Chondrocyte (in vitro differentiated cells): ENCODE measurements around the gene GPC6. TPM values are rescaled to one million over a fixed set of nuclear protein-coding genes. Genes with fewer than 3 reads are reported as not detected.

Source experiments
- DNase-seq: peaks from one replicate; pipeline ENCODE4 v3.0.0; 2021; ENCODE audit warnings: mixed read lengths, low spot score
- H3K27ac Mint-ChIP-seq: one replicate; pipeline ENCODE4 v1.8.0; 2021; ENCODE audit warnings: mild to moderate bottlenecking, moderate library complexity, mixed read lengths; ENCODE audit not compliant: unreplicated experiment
- H3K27me3 Mint-ChIP-seq: 2 replicates; pipeline ENCODE4 v1.8.0; 2021; ENCODE audit warnings: low read depth, mixed read lengths
- H3K36me3 Mint-ChIP-seq: 2 replicates; pipeline ENCODE4 v1.8.0; 2021; ENCODE audit warnings: low read depth, mixed read lengths
- H3K4me1 Mint-ChIP-seq: 2 replicates; pipeline ENCODE4 v1.8.0; 2021; ENCODE audit warnings: low read depth, mild to moderate bottlenecking, mixed read lengths
- H3K4me3 Mint-ChIP-seq: one replicate; pipeline ENCODE4 v1.8.0; 2021; ENCODE audit warnings: mild to moderate bottlenecking, moderate library complexity, mixed read lengths; ENCODE audit not compliant: unreplicated experiment
- H3K9me3 Mint-ChIP-seq: 2 replicates; pipeline ENCODE4 v1.8.0; 2021; ENCODE audit warnings: low read depth, mixed read lengths
- CTCF ChIP-seq: fragments of 200-600 bp; sonication (generic); IDR thresholded peaks from 2 replicates; pipeline ENCODE4 v1.5.0; 2021; ENCODE audit warnings: antibody characterized with exemption, mild to moderate bottlenecking, moderate library complexity
- total RNA-seq: library from RNA; stranded (reverse); gene quantifications from 3 replicates; pipeline ENCODE4 v1.2.1, GENCODE V29; 2021

Gene GPC6
- total RNA-seq, 1 donor from 2014 or later = 76.1 TPM

- DNase-seq = no peak
- Mint-ChIP-seq H3K27ac (peak overlapping the region; percentile 57), H3K4me1 (peaks cover 50% of the 10 kb centered on the region), H3K4me3 (no peak overlapping the region), H3K36me3 (peaks cover 11% of the 10 kb centered on the region), H3K27me3 (no peaks in the 10 kb centered on the region), H3K9me3 (peaks cover 22% of the 10 kb centered on the region)
- no peak for TF ChIP-seq CTCF
Measured at GRCh38 chr13:93740334-93740733, 513.7 kb downstream of the GPC6 start.

GRCh38 chr13:93744033-93744432 is 517.4 kb downstream of the GPC6 start:
- Mint-ChIP-seq H3K4me3 (no peak overlapping the region), H3K27me3 (no peaks in the 10 kb centered on the region), H3K27ac (no peak overlapping the region), H3K36me3 (peaks cover 12% of the 10 kb centered on the region), H3K9me3 (peaks cover 15% of the 10 kb centered on the region), H3K4me1 (peaks cover 17% of the 10 kb centered on the region)
- TF ChIP-seq CTCF = no peak
- no peak for DNase-seq

- no peaks in the 10 kb centered on the region for H3K27me3 Mint-ChIP-seq
- H3K36me3 Mint-ChIP-seq = peaks cover 12% of the 10 kb centered on the region
- peaks cover 15% of the 10 kb centered on the region for H3K9me3 Mint-ChIP-seq
- no peak overlapping the region for H3K27ac Mint-ChIP-seq
- H3K4me3 Mint-ChIP-seq = no peak overlapping the region
- no peak for TF ChIP-seq CTCF
- no peak for DNase-seq
- H3K4me1 Mint-ChIP-seq = peaks cover 12% of the 10 kb centered on the region
Measured at GRCh38 chr13:93744886-93745285, 518.3 kb downstream of the GPC6 start.

GRCh38 chr13:93745884-93746283 is 519.3 kb downstream of the GPC6 start:
- no peak overlapping the region for H3K27ac Mint-ChIP-seq

GRCh38 chr13:93746589-93746988 is 520.0 kb downstream of the GPC6 start:
- Mint-ChIP-seq H3K27me3 (no peaks in the 10 kb centered on the region), H3K4me1 (peaks cover 8% of the 10 kb centered on the region), H3K27ac (no peak overlapping the region), H3K36me3 (peaks cover 12% of the 10 kb centered on the region), H3K4me3 (no peak overlapping the region), H3K9me3 (peaks cover 15% of the 10 kb centered on the region)
- no peak for TF ChIP-seq CTCF
- no peak for DNase-seq

More at GRCh38 chr13:93745884-93746283, 519.3 kb downstream of the GPC6 start:
- Mint-ChIP-seq H3K9me3 (peaks cover 15% of the 10 kb centered on the region), H3K4me1 (peaks cover 7% of the 10 kb centered on the region), H3K27me3 (no peaks in the 10 kb centered on the region), H3K36me3 (peaks cover 12% of the 10 kb centered on the region), H3K4me3 (no peak overlapping the region)
- no peak for DNase-seq
- no peak for TF ChIP-seq CTCF
